ENCODE measurements around the gene URB1. TPM values are rescaled to one million over a fixed set of nuclear protein-coding genes. Genes with fewer than 3 reads are reported as not detected.

URB1 gene
- polyA plus RNA-seq, 2 of the 4 experiments (the other 2 are of a cell fraction) = 8.7 to 10.1 TPM

DNA sequence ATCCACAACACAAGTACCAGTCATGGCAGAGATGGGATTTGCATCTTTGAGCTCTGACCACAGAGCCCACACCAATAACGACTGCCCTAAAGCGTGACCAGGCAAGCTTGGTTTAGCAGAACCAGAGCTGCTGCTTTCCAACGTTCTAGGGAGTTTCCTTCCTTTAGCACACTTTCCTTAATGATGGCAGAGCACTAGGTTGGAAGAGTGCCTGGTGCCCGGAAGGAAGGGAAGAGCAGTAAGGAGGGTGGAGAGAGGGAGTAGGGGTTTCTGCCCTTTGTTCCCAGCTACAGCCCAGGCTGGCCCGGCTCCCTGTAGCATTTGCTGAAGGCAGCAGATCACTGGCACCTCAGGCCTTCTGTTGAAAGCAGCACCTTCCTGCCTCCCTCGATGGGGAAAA lies 13.6 kb upstream of the URB1 start:
- no peak for TF ChIP-seq ESRRA (IDR thresholded peaks at IDR 0.05; ENCODE audit: borderline replicate concordance, low read length)
- no peak for TF ChIP-seq KDM1A (IDR thresholded peaks at IDR 0.05; ENCODE audit: low read depth)
- no peak overlapping the region for H3K4me2 ChIP-seq
- FAIRE-seq (no peak), DNase-seq (ENCODE audit: low read depth in 1 of 2, low spot score in 1 of 2) (no peak), ATAC-seq (no peak)
- no peaks in the 10 kb centered on the region for H3K9me3 ChIP-seq
- H3K27ac ChIP-seq = peak overlapping the region in 1 of 2 experiments; percentile 65; a peak in 3 of 6 replicates
- WGBS (ENCODE audit: missing lambda C conversion rate) = 54% methylated on average over 6 of the region's 6 CpGs
- POLR2A ChIA-PET = no interaction called here
- peaks cover 18% of the 10 kb centered on the region for H3K4me1 ChIP-seq
- CTCF ChIA-PET = interaction anchor here (1.0 to 8.9 kb wide), 6 partner anchors 8 to 203 kb away, joined by 3 to 100 read pairs (median 5); no protein-coding TSS in a partner anchor
- H3K4me3 ChIP-seq = no peak overlapping the region

GRCh38 chr21:32403201-32403777 lies 10.5 kb upstream of the URB1 start:
- Histone ChIP-seq H3K4me3 (no peak overlapping the region), H3K4me1 (peaks cover 10% of the 10 kb centered on the region), H3K27ac (peak overlapping the region; percentile 45 to 73; a peak in 5 of 6 replicates), H3K4me2 (peak overlapping the region; percentile 51), H3K9me3 (no peaks in the 10 kb centered on the region)
- 24% methylated on average over 5 of the region's 5 CpGs for WGBS (ENCODE audit: missing lambda C conversion rate)
- ATAC-seq (peak; percentile 81 to 94; a peak in 5 of 6 replicates), FAIRE-seq (no peak), DNase-seq (ENCODE audit: low read depth in 1 of 2, low spot score in 1 of 2) (peak; percentile 45 to 62)
- POLR2A ChIA-PET = interaction anchor here (1.2 kb wide), 1 partner anchor 198 kb away, joined by 6 read pairs; no protein-coding TSS in a partner anchor
- CTCF ChIA-PET = interaction anchor here (0.6 to 8.9 kb wide), 20 partner anchors 8 to 253 kb away, joined by 3 to 100 read pairs (median 3); no protein-coding TSS in a partner anchor
- TF ChIP-seq REST (IDR thresholded peaks at IDR 0.05) (no peak), CBX8 (IDR thresholded peaks at IDR 0.05) (no peak), TFCP2L1 (CRISPR knock-in tag; IDR thresholded peaks at IDR 0.05) (no peak), CTCF (IDR thresholded peaks at IDR 0.05) (peak; percentile 61), ESRRA (IDR thresholded peaks at IDR 0.05; ENCODE audit: borderline replicate concordance, low read length) (no peak), RAD21 (conservative IDR thresholded peaks at IDR 0.05 in 1 of 2, IDR thresholded peaks at IDR 0.05 in 1 of 2) (peak; percentile 68 to 73), NR3C1 (IDR thresholded peaks at IDR 0.05) (no peak), RCOR1 (IDR thresholded peaks at IDR 0.05; ENCODE audit: low read depth, low read length) (no peak), SMC3 (IDR thresholded peaks at IDR 0.05) (peak; percentile 66)
- TF ChIP-seq, protein P1, sequence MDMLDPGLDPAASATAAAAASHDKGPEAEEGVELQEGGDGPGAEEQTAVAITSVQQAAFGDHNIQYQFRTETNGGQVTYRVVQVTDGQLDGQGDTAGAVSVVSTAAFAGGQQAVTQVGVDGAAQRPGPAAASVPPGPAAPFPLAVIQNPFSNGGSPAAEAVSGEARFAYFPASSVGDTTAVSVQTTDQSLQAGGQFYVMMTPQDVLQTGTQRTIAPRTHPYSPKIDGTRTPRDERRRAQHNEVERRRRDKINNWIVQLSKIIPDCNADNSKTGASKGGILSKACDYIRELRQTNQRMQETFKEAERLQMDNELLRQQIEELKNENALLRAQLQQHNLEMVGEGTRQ (IDR thresholded peaks at IDR 0.05) = no peak

GRCh38 chr21:32393677-32394001 lies 827 bp upstream of the URB1 start:
- DNase-seq (ENCODE audit: low read depth in 1 of 2, low spot score in 1 of 2) (no peak), ATAC-seq (no peak), FAIRE-seq (no peak)
- TF ChIP-seq, protein P2, sequence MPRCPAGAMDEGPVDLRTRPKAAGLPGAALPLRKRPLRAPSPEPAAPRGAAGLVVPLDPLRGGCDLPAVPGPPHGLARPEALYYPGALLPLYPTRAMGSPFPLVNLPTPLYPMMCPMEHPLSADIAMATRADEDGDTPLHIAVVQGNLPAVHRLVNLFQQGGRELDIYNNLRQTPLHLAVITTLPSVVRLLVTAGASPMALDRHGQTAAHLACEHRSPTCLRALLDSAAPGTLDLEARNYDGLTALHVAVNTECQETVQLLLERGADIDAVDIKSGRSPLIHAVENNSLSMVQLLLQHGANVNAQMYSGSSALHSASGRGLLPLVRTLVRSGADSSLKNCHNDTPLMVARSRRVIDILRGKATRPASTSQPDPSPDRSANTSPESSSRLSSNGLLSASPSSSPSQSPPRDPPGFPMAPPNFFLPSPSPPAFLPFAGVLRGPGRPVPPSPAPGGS (IDR thresholded peaks at IDR 0.05) = no peak
- TF ChIP-seq FOSL2 (IDR thresholded peaks at IDR 0.05) (no peak), FOSL2 (CRISPR knock-in tag; IDR thresholded peaks at IDR 0.05) (no peak), ZNF302 (CRISPR knock-in tag; IDR thresholded peaks at IDR 0.05) (no peak)
- Histone ChIP-seq H3K9me3 (peaks cover 5% of the 10 kb centered on the region; the same call in 2 of the 3 replicates), H3K4me1 (peaks cover 22% of the 10 kb centered on the region), H3K4me3 (peak overlapping the region; percentile 100), H3K4me2 (peak overlapping the region; percentile 76), H3K27ac (peak overlapping the region; percentile 75 to 97)
- POLR2A ChIA-PET = no interaction called here
- CTCF ChIA-PET = interaction anchor here (1.1 to 1.4 kb wide), 2 partner anchors 14 to 176 kb away, joined by 3 read pairs; no protein-coding TSS in a partner anchor
- 23% methylated on average over 9 of the region's 9 CpGs for WGBS (ENCODE audit: missing lambda C conversion rate)

All from A549 (cell line).